ENCODE measurements around the gene FRRS1. TPM values are rescaled to one million over a fixed set of nuclear protein-coding genes. Genes with fewer than 3 reads are reported as not detected.

Gene FRRS1
- total RNA-seq, 1 donor = 23.2 TPM

GRCh38 chr1:99674115-99675064 lies 92.0 kb downstream of the FRRS1 start:
- DNase-seq (ENCODE audit: insufficient read length, low spot score, missing footprints) = peak; percentile 17
- no peak overlapping the region for H2AFZ ChIP-seq (ENCODE audit: low read length)

GRCh38 chr1:99673315-99673714 lies 93.1 kb downstream of the FRRS1 start:
- Histone ChIP-seq H3K36me3 (ENCODE audit: insufficient read depth, low read length) (no peaks in the 10 kb centered on the region), H3K4me3 (ENCODE audit: insufficient read depth, low read length) (no peak overlapping the region), H3K4me1 (ENCODE audit: insufficient read depth, low read length) (peaks cover 14% of the 10 kb centered on the region), H3K4me2 (ENCODE audit: insufficient read depth, low read length) (no peak overlapping the region), H3K27ac (ENCODE audit: low read depth, low read length) (no peak overlapping the region), H4K20me1 (ENCODE audit: insufficient read depth, low read length) (no peaks in the 10 kb centered on the region), H3K27me3 (ENCODE audit: insufficient read depth, low read length) (no peaks in the 10 kb centered on the region), H3K79me2 (ENCODE audit: insufficient read depth, low read length) (no peaks in the 10 kb centered on the region), H3K9me3 (ENCODE audit: low read depth, low read length) (no peaks in the 10 kb centered on the region), H2AFZ (ENCODE audit: low read length) (no peak overlapping the region)
- no peak for TF ChIP-seq CTCF (IDR thresholded peaks at IDR 0.05; ENCODE audit: extremely low read depth, low read depth, low read length)
- no peak for DNase-seq (ENCODE audit: insufficient read length, low spot score, missing footprints)

More at GRCh38 chr1:99674115-99675064, 92.0 kb downstream of the FRRS1 start:
- no peaks in the 10 kb centered on the region for H3K79me2 ChIP-seq (ENCODE audit: insufficient read depth, low read length)
- H3K4me2 ChIP-seq (ENCODE audit: insufficient read depth, low read length) = no peak overlapping the region
- no peak for TF ChIP-seq CTCF (IDR thresholded peaks at IDR 0.05; ENCODE audit: extremely low read depth, low read depth, low read length)
- no peaks in the 10 kb centered on the region for H3K27me3 ChIP-seq (ENCODE audit: insufficient read depth, low read length)
- peaks cover 14% of the 10 kb centered on the region for H3K4me1 ChIP-seq (ENCODE audit: insufficient read depth, low read length)
- H3K27ac ChIP-seq (ENCODE audit: low read depth, low read length) = no peak overlapping the region
- H3K4me3 ChIP-seq (ENCODE audit: insufficient read depth, low read length) = no peak overlapping the region
- no peaks in the 10 kb centered on the region for H3K36me3 ChIP-seq (ENCODE audit: insufficient read depth, low read length)
- no peaks in the 10 kb centered on the region for H4K20me1 ChIP-seq (ENCODE audit: insufficient read depth, low read length)
- no peaks in the 10 kb centered on the region for H3K9me3 ChIP-seq (ENCODE audit: low read depth, low read length)

DNA sequence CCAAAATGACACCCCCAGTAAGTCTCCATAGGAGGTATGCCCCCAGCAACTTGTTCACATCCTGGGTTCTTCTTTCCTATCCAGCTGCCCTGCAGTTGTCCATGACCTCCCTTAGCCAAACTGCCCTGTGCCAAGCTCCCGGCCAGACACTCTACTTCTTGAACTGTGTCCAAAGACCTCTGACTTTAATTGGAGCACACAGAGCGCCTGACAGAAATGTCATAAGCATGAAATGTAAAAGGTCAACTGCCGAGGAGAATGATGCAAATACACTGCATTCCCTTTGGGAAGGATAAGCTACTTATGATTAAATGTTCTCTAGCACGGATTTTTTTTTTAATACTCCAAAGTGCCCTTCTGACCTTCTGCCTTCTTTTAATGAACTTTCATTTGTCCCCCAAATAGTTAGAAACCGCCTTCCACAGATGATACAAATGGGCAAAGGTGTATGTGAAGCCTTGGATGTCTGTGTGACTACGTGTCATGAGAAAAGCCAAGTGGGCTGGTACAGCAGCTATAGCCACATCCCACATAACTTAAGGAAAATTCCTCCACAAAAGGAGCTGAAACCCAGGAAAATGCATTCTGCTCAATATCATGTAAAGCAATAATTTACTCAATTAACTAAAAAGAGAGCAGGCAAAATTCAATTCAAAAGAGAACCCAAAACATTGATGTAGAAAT lies 93.8 kb downstream of the FRRS1 start:
- Histone ChIP-seq H3K4me2 (ENCODE audit: insufficient read depth, low read length) (peak overlapping the region; percentile 11), H2AFZ (ENCODE audit: low read length) (no peak overlapping the region), H3K27ac (ENCODE audit: low read depth, low read length) (peak overlapping the region; percentile 17), H3K4me1 (ENCODE audit: insufficient read depth, low read length) (peaks cover 14% of the 10 kb centered on the region), H3K79me2 (ENCODE audit: insufficient read depth, low read length) (no peaks in the 10 kb centered on the region), H3K4me3 (ENCODE audit: insufficient read depth, low read length) (no peak overlapping the region), H3K27me3 (ENCODE audit: insufficient read depth, low read length) (no peaks in the 10 kb centered on the region), H4K20me1 (ENCODE audit: insufficient read depth, low read length) (no peaks in the 10 kb centered on the region), H3K9me3 (ENCODE audit: low read depth, low read length) (no peaks in the 10 kb centered on the region), H3K36me3 (ENCODE audit: insufficient read depth, low read length) (no peaks in the 10 kb centered on the region)
- no peak for DNase-seq (ENCODE audit: insufficient read length, low spot score, missing footprints)
- no peak for TF ChIP-seq CTCF (IDR thresholded peaks at IDR 0.05; ENCODE audit: extremely low read depth, low read depth, low read length)

DNA sequence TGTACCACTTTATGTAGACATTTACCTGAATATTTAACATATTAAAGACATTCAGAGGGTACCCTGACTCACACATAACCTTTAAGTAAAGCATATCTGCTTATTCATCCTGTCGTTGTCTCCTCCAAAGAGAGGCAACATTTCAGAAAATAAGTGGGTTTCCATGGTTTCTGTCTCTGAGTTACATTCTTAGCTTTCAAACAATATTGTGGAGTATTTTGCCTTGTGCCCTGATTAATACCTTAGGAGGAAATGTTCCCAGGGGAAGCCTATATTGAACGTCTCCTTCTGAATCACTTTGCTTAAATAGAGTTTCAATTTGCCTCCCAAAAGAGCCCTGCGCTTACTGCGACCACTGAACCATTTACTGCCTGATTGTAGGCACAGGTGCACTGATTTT lies 94.4 kb downstream of the FRRS1 start:
- H3K4me2 ChIP-seq (ENCODE audit: insufficient read depth, low read length) = peak overlapping the region; percentile 11
- H4K20me1 ChIP-seq (ENCODE audit: insufficient read depth, low read length) = no peaks in the 10 kb centered on the region
- peak overlapping the region; percentile 17 for H3K27ac ChIP-seq (ENCODE audit: low read depth, low read length)
- no peak overlapping the region for H2AFZ ChIP-seq (ENCODE audit: low read length)
- H3K36me3 ChIP-seq (ENCODE audit: insufficient read depth, low read length) = no peaks in the 10 kb centered on the region
- no peaks in the 10 kb centered on the region for H3K27me3 ChIP-seq (ENCODE audit: insufficient read depth, low read length)
- H3K4me3 ChIP-seq (ENCODE audit: insufficient read depth, low read length) = no peak overlapping the region
- H3K9me3 ChIP-seq (ENCODE audit: low read depth, low read length) = no peaks in the 10 kb centered on the region
- DNase-seq (ENCODE audit: insufficient read length, low spot score, missing footprints) = no peak
- no peaks in the 10 kb centered on the region for H3K79me2 ChIP-seq (ENCODE audit: insufficient read depth, low read length)
- peaks cover 14% of the 10 kb centered on the region for H3K4me1 ChIP-seq (ENCODE audit: insufficient read depth, low read length)
- TF ChIP-seq CTCF (IDR thresholded peaks at IDR 0.05; ENCODE audit: extremely low read depth, low read depth, low read length) = no peak
